AG09309 (cell line): Measurements from ENCODE around the gene HOXD4.

Source experiments
- DNase-seq: peaks from one replicate; pipeline ENCODE4 v3.0.0-alpha.2; 2010; ENCODE audit warnings: low read depth
- H3K4me3 ChIP-seq: 2 replicates; pipeline ENCODE4 v1.5.1; 2011; ENCODE audit warnings: mild to moderate bottlenecking, low read depth, low read length, moderate library complexity; ENCODE audit not compliant: control insufficient read depth
- CTCF ChIP-seq: IDR thresholded peaks from 2 replicates; pipeline ENCODE4 v1.5.1; 2011; ENCODE audit warnings: mild to moderate bottlenecking, low read depth, low read length, inconsistent platforms; ENCODE audit not compliant: insufficient read depth, control insufficient read depth; ENCODE audit errors: missing control alignments

HOXD4 gene

GRCh38 chr2:176159663-176160250 is 8.4 kb downstream of the HOXD4 start:
- no peak for TF ChIP-seq CTCF
- no peak overlapping the region for H3K4me3 ChIP-seq

GRCh38 chr2:176160251-176160985 is 9.1 kb downstream of the HOXD4 start:
- TF ChIP-seq CTCF, result no peak
- H3K4me3 ChIP-seq, result no peak overlapping the region
- DNase-seq, result no peak

More at GRCh38 chr2:176159663-176160250, 8.4 kb downstream of the HOXD4 start:
- DNase-seq, result no peak

GRCh38 chr2:176160986-176161824 is 9.9 kb downstream of the HOXD4 start:
- H3K4me3 ChIP-seq, result no peak overlapping the region
- DNase-seq, result no peak
- TF ChIP-seq CTCF, result no peak

- DNase-seq, result peak; percentile 20
- H3K4me3 ChIP-seq, result peak overlapping the region; percentile 20
Observed at GRCh38 chr2:176161825-176162626, 10.7 kb downstream of the HOXD4 start.

GRCh38 chr2:176162911-176163671 is 11.7 kb downstream of the HOXD4 start:
- DNase-seq, result no peak
- TF ChIP-seq CTCF, result no peak
- no peak overlapping the region for H3K4me3 ChIP-seq

More at GRCh38 chr2:176161825-176162626, 10.7 kb downstream of the HOXD4 start:
- no peak for TF ChIP-seq CTCF

- no peak for TF ChIP-seq CTCF
- H3K4me3 ChIP-seq, result no peak overlapping the region
- no peak for DNase-seq
Observed at GRCh38 chr2:176163672-176164056, 12.3 kb downstream of the HOXD4 start.
